Measurements from ENCODE around the gene OR4F6. TPM values are rescaled to one million over a fixed set of nuclear protein-coding genes. Genes with fewer than 3 reads are reported as not detected.

The OR4F6 gene
- total RNA-seq, 1 experiment from 2014 or later, result not detected

GRCh38 chr15:101827257-101827656, 23.9 kb downstream of the OR4F6 start:
- Histone ChIP-seq H3K27me3 (replicated peaks; ENCODE audit: control insufficient read depth, insufficient read depth, low read length) (no peaks in the 10 kb centered on the region), H3K4me1 (no peaks in the 10 kb centered on the region), H3K36me3 (ENCODE audit: control insufficient read depth, insufficient read depth, low read length) (no peaks in the 10 kb centered on the region), H3K4me3 (ENCODE audit: low read depth, low read length) (no peak overlapping the region), H3K9me3 (no peaks in the 10 kb centered on the region)
- CTCF ChIA-PET, result no interaction called here
- no peaks in the 10 kb centered on the region for H3K4me1 Mint-ChIP-seq (ENCODE audit: low read depth, unreplicated experiment)
- POLR2A ChIA-PET, result no interaction called here
- H3K4me3 Mint-ChIP-seq (ENCODE audit: unreplicated experiment), result no peak overlapping the region
- H3K36me3 Mint-ChIP-seq (ENCODE audit: insufficient read depth, unreplicated experiment), result no peaks in the 10 kb centered on the region
- intact Hi-C loops (cut with micrococcal nuclease; ENCODE audit: unreplicated experiment), result no loop called here
- BruUV-seq (replicated peaks), result no TSS peak
- no peak for TF ChIP-seq CTCF (IDR thresholded peaks at IDR 0.05; ENCODE audit: insufficient read depth in 1 of 2, low read depth in 1 of 2, low read length in 1 of 2, severe bottlenecking in 1 of 2, unreplicated experiment in 1 of 2)
- no peak for DNase-seq
- H3K9me3 Mint-ChIP-seq (ENCODE audit: unreplicated experiment), result peaks cover 9% of the 10 kb centered on the region
- H3K27me3 Mint-ChIP-seq (ENCODE audit: insufficient read depth, unreplicated experiment), result peaks cover 17% of the 10 kb centered on the region
- no peak overlapping the region for H3K27ac Mint-ChIP-seq (ENCODE audit: unreplicated experiment)

- Histone ChIP-seq H3K4me3 (ENCODE audit: low read depth, low read length) (no peak overlapping the region), H3K9me3 (no peaks in the 10 kb centered on the region), H3K27me3 (replicated peaks; ENCODE audit: control insufficient read depth, insufficient read depth, low read length) (no peaks in the 10 kb centered on the region), H3K4me1 (no peaks in the 10 kb centered on the region), H3K36me3 (ENCODE audit: control insufficient read depth, insufficient read depth, low read length) (no peaks in the 10 kb centered on the region)
- TF ChIP-seq CTCF (IDR thresholded peaks at IDR 0.05; ENCODE audit: insufficient read depth in 1 of 2, low read depth in 1 of 2, low read length in 1 of 2, severe bottlenecking in 1 of 2, unreplicated experiment in 1 of 2), result no peak
- ChIA-PET POLR2A (no interaction called here), CTCF (no interaction called here)
- BruUV-seq (replicated peaks), result no TSS peak
- intact Hi-C loops (cut with micrococcal nuclease; ENCODE audit: unreplicated experiment), result no loop called here
- Mint-ChIP-seq H3K27ac (ENCODE audit: unreplicated experiment) (no peak overlapping the region), H3K4me3 (ENCODE audit: unreplicated experiment) (no peak overlapping the region), H3K36me3 (ENCODE audit: insufficient read depth, unreplicated experiment) (no peaks in the 10 kb centered on the region), H3K9me3 (ENCODE audit: unreplicated experiment) (peaks cover 9% of the 10 kb centered on the region), H3K4me1 (ENCODE audit: low read depth, unreplicated experiment) (no peaks in the 10 kb centered on the region), H3K27me3 (ENCODE audit: insufficient read depth, unreplicated experiment) (peaks cover 17% of the 10 kb centered on the region)
- DNase-seq, result no peak
Observed at GRCh38 chr15:101828774-101829173, 25.5 kb downstream of the OR4F6 start.

GRCh38 chr15:101841656-101842055, 38.3 kb downstream of the OR4F6 start:
- no peak for TF ChIP-seq CTCF (IDR thresholded peaks at IDR 0.05; ENCODE audit: insufficient read depth in 1 of 2, low read depth in 1 of 2, low read length in 1 of 2, severe bottlenecking in 1 of 2, unreplicated experiment in 1 of 2)
- no TSS peak for BruUV-seq (replicated peaks)

More at GRCh38 chr15:101841656-101842055, 38.3 kb downstream of the OR4F6 start:
- H3K4me3 ChIP-seq (ENCODE audit: low read depth, low read length), result no peak overlapping the region
- no peak for DNase-seq
- ChIA-PET CTCF (no interaction called here), POLR2A (no interaction called here)
- no peaks in the 10 kb centered on the region for H3K36me3 Mint-ChIP-seq (ENCODE audit: insufficient read depth, unreplicated experiment)
- H3K4me1 ChIP-seq, result no peaks in the 10 kb centered on the region
- no peaks in the 10 kb centered on the region for H3K9me3 ChIP-seq
- peaks cover 12% of the 10 kb centered on the region for H3K27me3 Mint-ChIP-seq (ENCODE audit: insufficient read depth, unreplicated experiment)
- H3K36me3 ChIP-seq (ENCODE audit: control insufficient read depth, insufficient read depth, low read length), result no peaks in the 10 kb centered on the region
- no peak overlapping the region for H3K27ac Mint-ChIP-seq (ENCODE audit: unreplicated experiment)
- no peak overlapping the region for H3K4me3 Mint-ChIP-seq (ENCODE audit: unreplicated experiment)
- intact Hi-C loops (cut with micrococcal nuclease; ENCODE audit: unreplicated experiment), result no loop called here
- H3K27me3 ChIP-seq (replicated peaks; ENCODE audit: control insufficient read depth, insufficient read depth, low read length), result no peaks in the 10 kb centered on the region
- no peaks in the 10 kb centered on the region for H3K9me3 Mint-ChIP-seq (ENCODE audit: unreplicated experiment)
- no peaks in the 10 kb centered on the region for H3K4me1 Mint-ChIP-seq (ENCODE audit: low read depth, unreplicated experiment)

Data from Caco-2 (cell line).